ENCODE results near the gene EXOSC2. TPM values are rescaled to one million over a fixed set of nuclear protein-coding genes. Genes with fewer than 3 reads are reported as not detected.

The EXOSC2 gene
- total and polyA plus RNA-seq, 2 of the 8 experiments (the other 6 are each of a cell fraction or from before 2014, with no cell fraction given), result 47.8 to 93.6 TPM

DNA sequence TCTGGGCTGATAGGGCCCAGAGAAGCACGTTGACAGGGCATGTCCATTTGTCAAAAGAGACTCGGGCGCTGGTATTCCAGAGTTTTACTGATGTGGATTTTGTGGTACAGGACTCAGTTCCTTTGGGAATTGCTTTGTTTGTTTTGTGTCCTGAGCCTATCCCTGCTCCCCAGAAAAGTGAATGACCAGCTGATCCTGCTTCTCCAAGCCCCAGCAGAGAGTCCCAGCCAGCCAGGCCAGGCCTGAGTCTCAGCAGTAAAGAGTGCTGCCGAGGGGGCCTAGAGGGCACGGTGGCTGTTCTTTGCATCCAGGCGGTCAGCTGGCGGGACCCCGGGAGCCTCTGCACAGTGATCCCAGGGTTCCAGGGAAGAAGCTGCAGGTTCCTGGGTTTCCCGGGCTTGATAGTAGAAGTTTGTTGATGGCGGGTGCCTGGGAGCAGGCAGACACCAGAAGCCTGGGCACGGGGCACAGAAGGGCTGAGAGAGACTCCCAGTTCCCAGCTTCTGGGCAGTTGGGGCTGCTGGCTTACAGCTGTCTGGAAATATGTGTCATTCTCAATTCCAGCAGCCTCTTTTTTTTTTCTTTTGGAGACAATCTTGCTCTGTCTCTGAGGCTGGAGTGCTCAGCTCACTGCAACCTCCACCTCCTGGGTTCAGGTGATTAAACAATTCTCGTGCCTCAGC lies 20.5 kb upstream of the EXOSC2 start:
- no peaks in the 10 kb centered on the region for H3K36me3 ChIP-seq (ENCODE audit: control insufficient read depth in 2 of 4, insufficient read depth in 4 of 4, low read length in 3 of 4)
- no peak overlapping the region for H3K4me3 ChIP-seq (ENCODE audit: extremely low read depth in 1 of 4, insufficient read depth in 2 of 4, low read depth in 3 of 4, low read length in 4 of 4)
- no peaks in the 10 kb centered on the region for H3K79me2 ChIP-seq (ENCODE audit: control insufficient read depth in 1 of 2, insufficient read depth in 2 of 2, low read length in 2 of 2)
- H2AFZ ChIP-seq (ENCODE audit: low read length), result no peak overlapping the region
- DNase-seq (ENCODE audit: low read depth in 1 of 2, low spot score in 2 of 2) (no peak), FAIRE-seq (no peak)
- H2BK5ac ChIP-seq (ENCODE audit: low read depth, low read length), result no peak overlapping the region
- no peak overlapping the region for H3K56ac ChIP-seq (replicated peaks; ENCODE audit: insufficient read length, low read depth, low read length)
- no peak overlapping the region for H3K9ac ChIP-seq (replicated peaks in 1 of 4; ENCODE audit: extremely low read depth in 1 of 4, low read depth in 3 of 4, low read length in 3 of 4)
- H3K27me3 ChIP-seq (replicated peaks in 1 of 4; ENCODE audit: control insufficient read depth in 3 of 4, extremely low read depth in 1 of 4, insufficient read depth in 3 of 4, low read length in 3 of 4), result peaks cover 9 to 23% (median 17%) of the 10 kb centered on the region in 4 experiments
- H4K20me1 ChIP-seq (replicated peaks in 1 of 2; ENCODE audit: control insufficient read depth in 1 of 2, insufficient read depth in 2 of 2, low read length in 2 of 2), result peaks cover 0 to 2% of the 10 kb centered on the region in 2 experiments
- TF ChIP-seq SIX5 (IDR thresholded peaks at IDR 0.05; ENCODE audit: low read depth, low read length), result no peak
- TF ChIP-seq POLR2AphosphoS5 (IDR thresholded peaks at IDR 0.05; ENCODE audit: low read depth, low read length), result no peak
- no peak for TF ChIP-seq MAFK (IDR thresholded peaks at IDR 0.05; ENCODE audit: low read depth, low read length)
- TF ChIP-seq GABPA (IDR thresholded peaks at IDR 0.05; ENCODE audit: borderline replicate concordance, insufficient read depth, low read length), result no peak
- no peak for TF ChIP-seq JUND (IDR thresholded peaks at IDR 0.05; ENCODE audit: low read length)
- TF ChIP-seq CEBPB (IDR thresholded peaks at IDR 0.05; ENCODE audit: low read depth, low read length), result no peak
- TF ChIP-seq RFX5 (IDR thresholded peaks at IDR 0.05; ENCODE audit: borderline replicate concordance, low read depth, low read length), result no peak
- no peak for TF ChIP-seq EZH2 (IDR thresholded peaks at IDR 0.05; ENCODE audit: low read depth, low read length, severe bottlenecking)
- no peak for TF ChIP-seq CREB1 (IDR thresholded peaks at IDR 0.05)
- no peak for TF ChIP-seq JUN (IDR thresholded peaks at IDR 0.05; ENCODE audit: low read depth, low read length)
- TF ChIP-seq EP300 (IDR thresholded peaks at IDR 0.05; ENCODE audit: borderline replicate concordance in 1 of 2, low read depth in 2 of 2, low read length in 2 of 2), result no peak
- TF ChIP-seq RBBP5 (IDR thresholded peaks at IDR 0.05; ENCODE audit: borderline replicate concordance, low read depth, low read length), result no peak
- no peak overlapping the region for H4K5ac ChIP-seq (ENCODE audit: insufficient read length, low read depth, low read length)
- POLR2A ChIA-PET (ENCODE audit: partially characterized antibody), result no interaction called here
- H3K4me2 ChIP-seq (ENCODE audit: insufficient read depth in 1 of 2, low read depth in 2 of 2, low read length in 2 of 2), result no peak overlapping the region
- no peak overlapping the region for H3K4ac ChIP-seq (replicated peaks; ENCODE audit: insufficient read length, low read depth, low read length)
- no peaks in the 10 kb centered on the region for H3K9me3 ChIP-seq (ENCODE audit: insufficient read depth in 2 of 2, low read depth in 1 of 2, low read length in 1 of 2)
- no peak overlapping the region for H3K18ac ChIP-seq (ENCODE audit: extremely low read depth, low read length)
- H3K27ac ChIP-seq (ENCODE audit: low read depth, low read length), result no peak overlapping the region
- no peak overlapping the region for H2AK5ac ChIP-seq (ENCODE audit: low read depth, low read length)
- H2BK120ac ChIP-seq (replicated peaks; ENCODE audit: low read depth, low read length), result no peak overlapping the region
- H2BK20ac ChIP-seq (ENCODE audit: low read length), result no peak overlapping the region
- H3K23ac ChIP-seq (ENCODE audit: insufficient read length), result no peak overlapping the region
- H4K8ac ChIP-seq (ENCODE audit: extremely low read depth, insufficient read depth, low read length), result no peak overlapping the region
- WGBS, 2 experiments (ENCODE audit: extremely low coverage in 1 of 2, insufficient coverage in 1 of 2, insufficient read length in 1 of 2, insufficient replicate concordance in 2 of 2, low coverage in 1 of 2, low lambda C conversion rate in 2 of 2, missing lambda C conversion rate in 1 of 2), result 82% methylated on average over 12 of the region's 12 CpGs; no CpG with 5 or more reads in 1 of the 2 experiments
- H2BK15ac ChIP-seq (ENCODE audit: low read length), result no peak overlapping the region
- no peaks in the 10 kb centered on the region; a peak in 1 of 7 replicates for H3K4me1 ChIP-seq (replicated peaks in 1 of 4; ENCODE audit: control insufficient read depth in 3 of 4, insufficient read depth in 4 of 4, low read length in 3 of 4)
- H2BK12ac ChIP-seq (ENCODE audit: low read depth, low read length), result no peak overlapping the region
- H3K14ac ChIP-seq (ENCODE audit: insufficient read length), result no peak overlapping the region
- CTCF ChIA-PET (ENCODE audit: partially characterized antibody), result interaction anchor here (0.6 to 3.1 kb wide), 6 partner anchors 9 to 212 kb away, joined by 3 to 11 read pairs (median 6); no protein-coding TSS in a partner anchor
- no peaks in the 10 kb centered on the region for H3K79me1 ChIP-seq (ENCODE audit: low read depth, low read length)
- H4K91ac ChIP-seq (replicated peaks; ENCODE audit: insufficient read length, low read length), result no peak overlapping the region
- no peaks in the 10 kb centered on the region for H3K23me2 ChIP-seq (ENCODE audit: low read depth, low read length)

Data from H1 (cell line).